Colonic mucosa (tissue), 4 donors: ENCODE data around the gene GIMAP8. TPM values are rescaled to one million over a fixed set of nuclear protein-coding genes. Genes with fewer than 3 reads are reported as not detected.

Experiments used
- DNase-seq: peaks from one replicate; pipeline ENCODE4 v3.0.0-alpha.2; 2020
- H3K27ac ChIP-seq: fragments of 200-600 bp; one replicate; pipeline ENCODE4 v1.8.0; 2021
- H3K27me3 ChIP-seq: fragments of 200-600 bp; one replicate; pipeline ENCODE4 v1.8.0; 2021
- H3K36me3 ChIP-seq: fragments of 200-600 bp; one replicate; pipeline ENCODE4 v1.8.0; 2021
- H3K4me1 ChIP-seq: fragments of 200-600 bp; one replicate; pipeline ENCODE4 v1.8.0; 2021; ENCODE audit warnings: mild to moderate bottlenecking
- H3K4me3 ChIP-seq: fragments of 200-600 bp; one replicate; pipeline ENCODE4 v1.8.0; 2021
- H3K9ac ChIP-seq, 2 donors: one replicate each; pipeline ENCODE4 v1.7.0; 2013; ENCODE audit warnings: control low read depth in 2 of 2, low read depth in 2 of 2, low read length in 2 of 2
- H3K9me3 ChIP-seq: fragments of 200-600 bp; one replicate; pipeline ENCODE4 v1.8.0; 2021
- intact Hi-C: fragments of 100-400 bp; cut with DNase I; formaldehyde crosslinking; loops from one replicate; pipeline ENCODE4 v1.14.1; 2022
- total RNA-seq, 2 donors: library from RNA; stranded (reverse); fragmentation: NEBNext Ultra II Directional in 1 of 2; extraction: Animal tissue kit (Norgen Biotek cat#: 25700) in 1 of 2; gene quantifications; one replicate each; pipeline ENCODE4 v1.2.1, GENCODE V29; 2021
- TF ChIP-seq, protein P1 (sequence below): fragments of 200-600 bp; IDR thresholded peaks from one replicate; pipeline ENCODE4 v1.8.0; 2022; ENCODE audit warnings: antibody characterized with exemption, mild to moderate bottlenecking
- donor health status: healthy.
- donor health status: DM: no; HTN: no; CAD: no.
- donor health status: DM: no; HTN: no; CAD: no.

The GIMAP8 gene
- total RNA-seq, 2 donors from 2014 or later = 3.4 to 4.5 TPM

GRCh38 chr7:150403376-150404171 is 46.9 kb upstream of the GIMAP8 start:
- no peaks in the 10 kb centered on the region for H3K9me3 ChIP-seq
- no peak for DNase-seq
- peak overlapping the region; percentile 97 for H3K27ac ChIP-seq
- H3K9ac ChIP-seq = peak overlapping the region; percentile 38 to 95
- H3K4me1 ChIP-seq = peaks cover 17% of the 10 kb centered on the region
- TF ChIP-seq, protein P1, sequence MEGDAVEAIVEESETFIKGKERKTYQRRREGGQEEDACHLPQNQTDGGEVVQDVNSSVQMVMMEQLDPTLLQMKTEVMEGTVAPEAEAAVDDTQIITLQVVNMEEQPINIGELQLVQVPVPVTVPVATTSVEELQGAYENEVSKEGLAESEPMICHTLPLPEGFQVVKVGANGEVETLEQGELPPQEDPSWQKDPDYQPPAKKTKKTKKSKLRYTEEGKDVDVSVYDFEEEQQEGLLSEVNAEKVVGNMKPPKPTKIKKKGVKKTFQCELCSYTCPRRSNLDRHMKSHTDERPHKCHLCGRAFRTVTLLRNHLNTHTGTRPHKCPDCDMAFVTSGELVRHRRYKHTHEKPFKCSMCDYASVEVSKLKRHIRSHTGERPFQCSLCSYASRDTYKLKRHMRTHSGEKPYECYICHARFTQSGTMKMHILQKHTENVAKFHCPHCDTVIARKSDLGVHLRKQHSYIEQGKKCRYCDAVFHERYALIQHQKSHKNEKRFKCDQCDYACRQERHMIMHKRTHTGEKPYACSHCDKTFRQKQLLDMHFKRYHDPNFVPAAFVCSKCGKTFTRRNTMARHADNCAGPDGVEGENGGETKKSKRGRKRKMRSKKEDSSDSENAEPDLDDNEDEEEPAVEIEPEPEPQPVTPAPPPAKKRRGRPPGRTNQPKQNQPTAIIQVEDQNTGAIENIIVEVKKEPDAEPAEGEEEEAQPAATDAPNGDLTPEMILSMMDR = no peak
- no peaks in the 10 kb centered on the region for H3K36me3 ChIP-seq
- H3K27me3 ChIP-seq = no peaks in the 10 kb centered on the region
- H3K4me3 ChIP-seq = no peak overlapping the region
- intact Hi-C loops = no loop called here

GRCh38 chr7:150404172-150404804 is 46.1 kb upstream of the GIMAP8 start:
- H3K27ac ChIP-seq = peak overlapping the region; percentile 97
- H3K4me3 ChIP-seq = peak overlapping the region; percentile 64
- TF ChIP-seq, protein P1 = no peak
- no peaks in the 10 kb centered on the region for H3K9me3 ChIP-seq
- H3K36me3 ChIP-seq = no peaks in the 10 kb centered on the region
- no peaks in the 10 kb centered on the region for H3K27me3 ChIP-seq
- peaks cover 17% of the 10 kb centered on the region for H3K4me1 ChIP-seq
- intact Hi-C loops = no loop called here
- peak overlapping the region; percentile 79 to 95 for H3K9ac ChIP-seq
- no peak for DNase-seq

DNA sequence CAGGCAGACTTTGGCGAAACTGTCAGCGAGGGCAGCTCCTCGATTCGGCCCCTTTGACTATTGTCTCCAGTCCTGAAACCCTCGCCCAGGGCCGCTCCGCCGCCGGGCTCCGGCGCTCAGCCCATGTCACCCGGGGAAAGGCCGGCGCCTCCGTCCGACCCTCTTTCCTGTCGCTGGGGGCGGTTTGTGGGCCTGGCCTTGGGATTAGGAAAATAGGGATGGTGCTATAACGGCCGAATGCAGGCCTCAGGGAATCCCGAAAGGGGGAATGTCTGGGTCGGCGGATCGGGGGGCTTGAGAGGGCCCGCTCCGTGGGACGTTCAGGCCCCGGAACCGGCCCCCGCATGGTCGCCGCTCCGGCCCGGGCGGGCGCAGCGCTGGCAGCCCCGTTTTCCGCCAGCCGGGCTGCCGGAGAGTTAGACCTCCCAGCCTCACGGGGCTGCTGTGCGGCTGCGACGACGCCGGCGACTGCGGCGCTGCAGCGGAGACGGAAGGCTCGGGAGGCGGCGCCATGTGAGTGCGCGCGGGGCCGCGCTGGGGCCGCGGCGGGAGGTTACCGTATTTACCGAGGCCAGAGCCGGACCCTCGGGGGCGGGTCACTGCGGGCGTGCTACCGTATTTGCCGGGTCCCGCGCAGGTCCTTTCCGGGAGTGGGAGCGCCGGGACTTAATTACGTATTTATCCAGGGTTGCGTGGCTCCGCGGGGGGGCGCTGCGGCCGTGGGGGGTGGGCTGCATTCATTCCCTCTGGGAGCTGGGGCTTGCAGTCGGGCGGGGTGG is 45.4 kb upstream of the GIMAP8 start:
- H3K36me3 ChIP-seq = no peaks in the 10 kb centered on the region
- peak; percentile 91 for DNase-seq
- TF ChIP-seq, protein P1 = no peak
- intact Hi-C loops = no loop called here
- peak overlapping the region; percentile 64 for H3K4me3 ChIP-seq
- peak overlapping the region; percentile 97 for H3K27ac ChIP-seq
- no peaks in the 10 kb centered on the region for H3K27me3 ChIP-seq
- no peaks in the 10 kb centered on the region for H3K9me3 ChIP-seq
- peak overlapping the region; percentile 79 to 95 for H3K9ac ChIP-seq
- peaks cover 17% of the 10 kb centered on the region for H3K4me1 ChIP-seq

DNA sequence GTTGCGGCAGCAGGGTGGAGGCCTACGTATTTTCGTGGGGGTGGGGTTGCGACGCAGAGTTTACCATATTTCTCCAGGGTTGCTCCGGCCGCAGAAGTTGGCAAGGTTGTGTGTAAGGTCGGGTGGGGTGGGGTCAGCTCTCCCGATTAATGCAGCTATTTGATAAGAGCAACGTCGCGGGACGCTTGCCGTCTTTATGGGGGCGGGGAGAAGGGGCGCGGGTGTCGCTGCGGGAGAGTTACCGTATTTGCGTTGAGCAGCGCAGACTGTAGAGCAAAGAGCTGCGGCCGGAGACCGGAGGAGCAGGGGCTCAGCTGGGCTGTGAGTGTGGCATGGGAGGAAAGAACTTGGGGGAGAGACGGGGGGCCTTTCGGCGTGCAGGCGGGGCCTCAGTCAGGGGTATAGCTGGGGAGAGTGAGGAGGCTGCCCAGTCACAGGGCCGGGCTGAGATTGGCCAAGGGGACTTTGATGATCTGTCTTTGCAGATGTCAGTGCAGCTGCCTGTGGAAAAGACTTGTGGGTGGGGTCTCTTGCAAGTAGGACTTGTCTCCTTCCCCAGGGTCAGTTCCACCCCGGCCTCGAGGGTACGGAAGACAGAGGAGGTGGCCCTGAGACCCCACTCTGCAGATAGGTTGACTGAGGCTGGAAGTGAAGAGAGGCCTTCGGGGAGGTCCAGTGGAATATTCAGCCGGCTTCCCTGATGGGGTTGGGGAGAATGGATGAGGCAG is 44.7 kb upstream of the GIMAP8 start:
- H3K27ac ChIP-seq = peak overlapping the region; percentile 97
- no peaks in the 10 kb centered on the region for H3K27me3 ChIP-seq
- H3K4me1 ChIP-seq = peaks cover 17% of the 10 kb centered on the region
- TF ChIP-seq, protein P1 = no peak
- peak overlapping the region; percentile 79 to 95 for H3K9ac ChIP-seq
- DNase-seq = peak; percentile 59
- H3K9me3 ChIP-seq = no peaks in the 10 kb centered on the region
- H3K4me3 ChIP-seq = peak overlapping the region; percentile 64
- no peaks in the 10 kb centered on the region for H3K36me3 ChIP-seq
- intact Hi-C loops = no loop called here

GRCh38 chr7:150406312-150406566 is 44.2 kb upstream of the GIMAP8 start:
- Histone ChIP-seq H3K27ac (peak overlapping the region; percentile 97), H3K4me3 (peak overlapping the region; percentile 64), H3K9me3 (no peaks in the 10 kb centered on the region), H3K4me1 (peaks cover 17% of the 10 kb centered on the region), H3K36me3 (no peaks in the 10 kb centered on the region), H3K27me3 (no peaks in the 10 kb centered on the region), H3K9ac (peak overlapping the region; percentile 79 to 95)
- intact Hi-C loops = no loop called here
- TF ChIP-seq, protein P1 = no peak
- no peak for DNase-seq
